ENCODE results near the gene NUTM2G.
"Not testable (repeated sequence)": the region's sequence is repeated elsewhere in the genome, so short reads cannot be mapped to it uniquely, and the experiment has no call there.

GRCh38 chr9:96904947-96905722 is 23.5 kb upstream of the NUTM2G start:
- TF ChIP-seq CTCF (conservative IDR thresholded peaks at IDR 0.05); EZH2 (IDR thresholded peaks at IDR 0.05; ENCODE audit: low read depth): not testable (repeated sequence)

All from PC-9 (cell line).